ENCODE results near the gene PSME3IP1.

Gene PSME3IP1

GRCh38 chr16:57132470-57132869, 53.4 kb downstream of the PSME3IP1 start:
- TF ChIP-seq CTCF (IDR thresholded peaks at IDR 0.05; ENCODE audit: insufficient read depth, low read length, missing control alignments), result no peak
- DNase-seq (ENCODE audit: low read depth, low spot score), result no peak
- ChIA-PET CTCF (no interaction called here), POLR2A (no interaction called here)
- H3K4me3 ChIP-seq (ENCODE audit: low read depth, low read length), result no peak overlapping the region

GRCh38 chr16:57131351-57131970, 54.4 kb downstream of the PSME3IP1 start:
- ChIA-PET CTCF (interaction anchor here (0.9 kb wide), 1 partner anchor 38 kb away, joined by 4 read pairs; the partner anchor contains the start of gene CPNE2), POLR2A (no interaction called here)
- no peak overlapping the region for H3K4me3 ChIP-seq (ENCODE audit: low read depth, low read length)
- DNase-seq (ENCODE audit: low read depth, low spot score), result no peak
- TF ChIP-seq CTCF (IDR thresholded peaks at IDR 0.05; ENCODE audit: insufficient read depth, low read length, missing control alignments), result no peak

- TF ChIP-seq CTCF (IDR thresholded peaks at IDR 0.05; ENCODE audit: insufficient read depth, low read length, missing control alignments), result no peak
- no peak for DNase-seq (ENCODE audit: low read depth, low spot score)
- no peak overlapping the region for H3K4me3 ChIP-seq (ENCODE audit: low read depth, low read length)
- ChIA-PET POLR2A (no interaction called here), CTCF (interaction anchor here (0.9 kb wide), 1 partner anchor 38 kb away, joined by 4 read pairs; the partner anchor contains the start of gene CPNE2)
These were observed 54.9 kb downstream of the PSME3IP1 start for GRCh38 chr16:57130950-57131321.

- POLR2A ChIA-PET, result no interaction called here
- no peak overlapping the region for H3K4me3 ChIP-seq (ENCODE audit: low read depth, low read length)
- no peak for DNase-seq (ENCODE audit: low read depth, low spot score)
- CTCF ChIA-PET, result interaction anchor here (3.4 kb wide), 1 partner anchor 36 kb away, joined by 8 read pairs; the partner anchor contains the start of gene CPNE2
- TF ChIP-seq CTCF (IDR thresholded peaks at IDR 0.05; ENCODE audit: insufficient read depth, low read length, missing control alignments), result no peak
These were observed 57.0 kb downstream of the PSME3IP1 start for GRCh38 chr16:57128771-57129389.

- no peak overlapping the region for H3K4me3 ChIP-seq (ENCODE audit: low read depth, low read length)
- TF ChIP-seq CTCF (IDR thresholded peaks at IDR 0.05; ENCODE audit: insufficient read depth, low read length, missing control alignments), result no peak
- ChIA-PET CTCF (interaction anchor here (1.4 to 3.4 kb wide), 2 partner anchors 35 to 44 kb away, joined by 3 to 8 read pairs; partner anchors contain the start of gene CPNE2), POLR2A (no interaction called here)
- DNase-seq (ENCODE audit: low read depth, low spot score), result no peak
These were observed 58.0 kb downstream of the PSME3IP1 start for GRCh38 chr16:57127836-57128235.

- CTCF ChIA-PET, result interaction anchor here (1.0 to 3.4 kb wide), 3 partner anchors 10 to 43 kb away, joined by 3 to 8 read pairs (median 3); partner anchors contain the start of gene CPNE2
- POLR2A ChIA-PET, result no interaction called here
These were observed 58.6 kb downstream of the PSME3IP1 start for GRCh38 chr16:57127037-57127763.

More at GRCh38 chr16:57127037-57127763, 58.6 kb downstream of the PSME3IP1 start:
- no peak for DNase-seq (ENCODE audit: low read depth, low spot score)
- TF ChIP-seq CTCF (IDR thresholded peaks at IDR 0.05; ENCODE audit: insufficient read depth, low read length, missing control alignments), result no peak
- no peak overlapping the region for H3K4me3 ChIP-seq (ENCODE audit: low read depth, low read length)
